ENCODE data around the gene CDR2.

CDR2 gene

GRCh38 chr16:22348291-22348690, 26.1 kb downstream of the CDR2 start:
- DNase-seq: peak; percentile 24

- DNase-seq: no peak
Measured at GRCh38 chr16:22347100-22347820, 27.2 kb downstream of the CDR2 start.

GRCh38 chr16:22346483-22346882, 27.9 kb downstream of the CDR2 start:
- no peak for DNase-seq

- no peak for DNase-seq
Measured at GRCh38 chr16:22342082-22342481, 32.3 kb downstream of the CDR2 start.

GRCh38 chr16:22340945-22341344, 33.5 kb downstream of the CDR2 start:
- no peak for DNase-seq

- DNase-seq: no peak
Measured at GRCh38 chr16:22337849-22338635, 36.4 kb downstream of the CDR2 start.

- no peak for DNase-seq
Measured at GRCh38 chr16:22337045-22337444, 37.4 kb downstream of the CDR2 start.

- no peak for DNase-seq
Measured at GRCh38 chr16:22336581-22336980, 37.8 kb downstream of the CDR2 start.

- no peak for DNase-seq
Measured at GRCh38 chr16:22335668-22336246, 38.7 kb downstream of the CDR2 start.

GRCh38 chr16:22333457-22333994, 40.9 kb downstream of the CDR2 start:
- no peak for DNase-seq

- no peak for DNase-seq
Measured at GRCh38 chr16:22330326-22330725, 44.1 kb downstream of the CDR2 start.

GRCh38 chr16:22329199-22329695, 45.2 kb downstream of the CDR2 start:
- no peak for DNase-seq

- no peak for DNase-seq
Measured at GRCh38 chr16:22328081-22328725, 46.2 kb downstream of the CDR2 start.

GRCh38 chr16:22327446-22327775, 47.0 kb downstream of the CDR2 start:
- no peak for DNase-seq

GRCh38 chr16:22326771-22327445, 47.5 kb downstream of the CDR2 start:
- no peak for DNase-seq

GRCh38 chr16:22326369-22326652, 48.1 kb downstream of the CDR2 start:
- DNase-seq: no peak

GRCh38 chr16:22325598-22326368, 48.6 kb downstream of the CDR2 start:
- DNase-seq: no peak

- no peak for DNase-seq
Measured at GRCh38 chr16:22324787-22325597, 49.4 kb downstream of the CDR2 start.

GRCh38 chr16:22323959-22324786, 50.2 kb downstream of the CDR2 start:
- no peak for DNase-seq
